Measurements from ENCODE around the gene FXYD6.

FXYD6 gene

GRCh38 chr11:117851106-117851505, 25.4 kb downstream of the FXYD6 start:
- TF ChIP-seq CTCF (conservative IDR thresholded peaks at IDR 0.05; ENCODE audit: low read depth, low read length), result no peak
- DNase-seq (ENCODE audit: low read depth), result no peak
- no peak overlapping the region for H3K4me3 ChIP-seq (ENCODE audit: low read length)

- no peak for DNase-seq (ENCODE audit: low read depth)
- no peak for TF ChIP-seq CTCF (conservative IDR thresholded peaks at IDR 0.05; ENCODE audit: low read depth, low read length)
- no peak overlapping the region for H3K4me3 ChIP-seq (ENCODE audit: low read length)
Observed at GRCh38 chr11:117849781-117850414, 26.6 kb downstream of the FXYD6 start.

- DNase-seq (ENCODE audit: low read depth), result no peak
- TF ChIP-seq CTCF (conservative IDR thresholded peaks at IDR 0.05; ENCODE audit: low read depth, low read length), result peak; percentile 99
- H3K4me3 ChIP-seq (ENCODE audit: low read length), result no peak overlapping the region
Observed at GRCh38 chr11:117843666-117844484, 32.6 kb downstream of the FXYD6 start.

- H3K4me3 ChIP-seq (ENCODE audit: low read length), result no peak overlapping the region
- no peak for DNase-seq (ENCODE audit: low read depth)
Observed at GRCh38 chr11:117842131-117842941, 34.1 kb downstream of the FXYD6 start.

GRCh38 chr11:117841551-117842031, 34.9 kb downstream of the FXYD6 start:
- no peak overlapping the region for H3K4me3 ChIP-seq (ENCODE audit: low read length)
- DNase-seq (ENCODE audit: low read depth), result no peak
- no peak for TF ChIP-seq CTCF (conservative IDR thresholded peaks at IDR 0.05; ENCODE audit: low read depth, low read length)

More at GRCh38 chr11:117842131-117842941, 34.1 kb downstream of the FXYD6 start:
- no peak for TF ChIP-seq CTCF (conservative IDR thresholded peaks at IDR 0.05; ENCODE audit: low read depth, low read length)

- no peak for DNase-seq (ENCODE audit: low read depth)
- H3K4me3 ChIP-seq (ENCODE audit: low read length), result no peak overlapping the region
- no peak for TF ChIP-seq CTCF (conservative IDR thresholded peaks at IDR 0.05; ENCODE audit: low read depth, low read length)
Observed at GRCh38 chr11:117840881-117841550, 35.4 kb downstream of the FXYD6 start.

Data from retinal pigment epithelial cell (primary cell).